NT2/D1 (cell line): ENCODE measurements around the gene GLTP.

Experiments used
- SUZ12 ChIP-seq: IDR thresholded peaks from 2 replicates; pipeline ENCODE4 v1.6.1; 2011; ENCODE audit not compliant: insufficient read length, insufficient read depth; ENCODE audit errors: extremely low read depth
- YY1 ChIP-seq: IDR thresholded peaks from 2 replicates; pipeline ENCODE4 v1.6.1; 2011; ENCODE audit not compliant: insufficient read length, insufficient read depth
- ZNF274 ChIP-seq: IDR thresholded peaks from 2 replicates; pipeline ENCODE4 v1.6.1; 2011; ENCODE audit warnings: mild to moderate bottlenecking, low read depth, low read length

GRCh38 chr12:109873653-109874052, 6.7 kb downstream of the GLTP start:
- TF ChIP-seq YY1 (no peak), SUZ12 (no peak), ZNF274 (no peak)
